IMR-90 (cell line): Measurements from ENCODE around the gene CATSPERE. TPM values are rescaled to one million over a fixed set of nuclear protein-coding genes. Genes with fewer than 3 reads are reported as not detected.

Source experiments
- ATAC-seq: fragments of 200-7000 bp; cut with Tn5 transposase; 2 replicates; pipeline ENCODE4 v1.9.1; 2020; ENCODE audit warnings: low read depth, mild to moderate bottlenecking, moderate library complexity
- BruUV-seq: library from RNA; stranded (reverse); fragments of 400-500 nt; replicated peaks from 2 replicates; lab custom pipeline; 2021; lab: Mats Ljungman, UMichigan
- CTCF ChIA-PET: fragments of 300-600 bp; formaldehyde crosslinking; extraction: SDS; loops from one replicate; lab custom pipeline; 2021; ENCODE audit warnings: antibody characterized with exemption; lab: Yijun Ruan, JAX
- POLR2A ChIA-PET: fragments of 300-600 bp; sonication (Branson Sonifier 250); formaldehyde crosslinking; loops from one replicate; lab custom pipeline; 2022; ENCODE audit warnings: antibody characterized with exemption; ENCODE audit not compliant: unreplicated experiment; lab: Charles Lee
- DNase-seq: peaks from one replicate; pipeline ENCODE4 v3.0.0; 2013
- H2AFZ ChIP-seq: replicated peaks from 2 replicates; pipeline ENCODE3; 2013; ENCODE audit warnings: low read length, mild to moderate bottlenecking; ENCODE audit not compliant: poor library complexity
- H2AK5ac ChIP-seq: 2 replicates; pipeline ENCODE4 v1.6.1; 2013; ENCODE audit warnings: low read depth, low read length, inconsistent platforms
- H2AK9ac ChIP-seq: replicated peaks from 2 replicates; pipeline ENCODE3; 2013; ENCODE audit warnings: mild to moderate bottlenecking, low read depth, low read length, moderate library complexity; ENCODE audit not compliant: poor library complexity
- H2BK120ac ChIP-seq: 2 replicates; pipeline ENCODE4 v1.6.1; 2013; ENCODE audit warnings: low read depth, low read length, inconsistent platforms
- H2BK15ac ChIP-seq: 3 replicates; pipeline ENCODE4 v1.6.1; 2013; ENCODE audit warnings: low read depth, low read length, inconsistent platforms
- H2BK20ac ChIP-seq: 2 replicates; pipeline ENCODE4 v1.6.1; 2013; ENCODE audit warnings: low read depth, mild to moderate bottlenecking, inconsistent platforms, low read length, moderate library complexity
- H2BK5ac ChIP-seq: 2 replicates; pipeline ENCODE4 v1.6.1; 2013; ENCODE audit warnings: mild to moderate bottlenecking, low read depth, low read length, inconsistent platforms; ENCODE audit not compliant: poor library complexity, severe bottlenecking
- H3K14ac ChIP-seq: replicated peaks from 2 replicates; pipeline ENCODE4 v1.6.1; 2013; ENCODE audit warnings: low read depth, low read length, inconsistent platforms
- H3K18ac ChIP-seq: 2 replicates; pipeline ENCODE4 v1.6.1; 2013; ENCODE audit warnings: low read depth, low read length, control low read depth
- H3K23ac ChIP-seq: 2 replicates; pipeline ENCODE4 v1.6.1; 2013; ENCODE audit warnings: low read depth, low read length, inconsistent platforms
- H3K27ac ChIP-seq: 2 replicates; pipeline ENCODE4 v1.5.1; 2013; ENCODE audit warnings: mild to moderate bottlenecking, control low read depth, low read length; ENCODE audit not compliant: insufficient read depth
- H3K27me3 ChIP-seq: 2 replicates; pipeline ENCODE4 v1.6.1; 2013; ENCODE audit warnings: low read length; ENCODE audit not compliant: control insufficient read depth, insufficient read depth
- H3K36me3 ChIP-seq: 2 replicates; pipeline ENCODE4 v1.6.1; 2013; ENCODE audit warnings: low read length, mixed read lengths; ENCODE audit not compliant: control insufficient read depth, insufficient read depth
- H3K4ac ChIP-seq: 2 replicates; pipeline ENCODE4 v1.6.1; 2013; ENCODE audit warnings: low read depth, low read length, inconsistent platforms
- H3K4me1 ChIP-seq: 2 replicates; pipeline ENCODE4 v1.6.1; 2013; ENCODE audit warnings: low read length, mixed read lengths; ENCODE audit not compliant: control insufficient read depth, insufficient read depth
- H3K4me2 ChIP-seq: 2 replicates; pipeline ENCODE4 v1.6.1; 2013; ENCODE audit warnings: low read depth, mild to moderate bottlenecking, control low read depth, low read length, moderate library complexity
- H3K4me3 ChIP-seq: 2 replicates; pipeline ENCODE4 v1.5.1; 2013; ENCODE audit warnings: low read depth, mild to moderate bottlenecking, control low read depth, low read length, moderate library complexity; ENCODE audit not compliant: insufficient read depth
- H3K56ac ChIP-seq: 2 replicates; pipeline ENCODE4 v1.6.1; 2013; ENCODE audit warnings: low read length, inconsistent platforms; ENCODE audit not compliant: insufficient read depth; ENCODE audit errors: extremely low read depth
- H3K79me1 ChIP-seq, 2 experiments: 2 replicates each; pipeline ENCODE4 v1.6.1; 2013; ENCODE audit warnings: low read length in 2 of 2, inconsistent platforms in 1 of 2, low read depth in 1 of 2
- H3K9ac ChIP-seq: 2 replicates; pipeline ENCODE4 v1.6.1; 2013; ENCODE audit warnings: low read depth, low read length, control low read depth
- H3K9me1 ChIP-seq: 2 replicates; pipeline ENCODE4 v1.6.1; 2013; ENCODE audit warnings: low read length, inconsistent platforms; ENCODE audit not compliant: insufficient read depth
- H3K9me3 ChIP-seq: 2 replicates; pipeline ENCODE4 v1.6.1; 2013; ENCODE audit warnings: low read length; ENCODE audit not compliant: control insufficient read depth, insufficient read depth
- H4K20me1 ChIP-seq: 2 replicates; pipeline ENCODE4 v1.6.1; 2013; ENCODE audit warnings: low read length, inconsistent platforms; ENCODE audit not compliant: insufficient read depth
- H4K5ac ChIP-seq: 2 replicates; pipeline ENCODE4 v1.6.1; 2013; ENCODE audit warnings: mild to moderate bottlenecking, low read depth, low read length, control low read depth
- H4K8ac ChIP-seq, 2 experiments: 2 replicates each; pipeline ENCODE4 v1.6.1; 2013; ENCODE audit warnings: low read depth in 2 of 2, low read length in 2 of 2, control low read depth in 1 of 2, inconsistent platforms in 1 of 2
- H4K91ac ChIP-seq: 2 replicates; pipeline ENCODE4 v1.6.1; 2013; ENCODE audit warnings: low read depth, low read length, inconsistent platforms; ENCODE audit not compliant: insufficient read depth
- BHLHE40 ChIP-seq: fragments of 150-350 bp; IDR thresholded peaks from 2 replicates; pipeline ENCODE4 v1.6.1; 2016; ENCODE audit warnings: mild to moderate bottlenecking, low read depth, low read length
- CEBPB ChIP-seq: IDR thresholded peaks from 2 replicates; pipeline ENCODE4 v1.6.1; 2012; ENCODE audit warnings: low read depth, low read length, improper control_type of control experiment
- FOS ChIP-seq: fragments of 150-350 bp; IDR thresholded peaks from 2 replicates; pipeline ENCODE4 v1.6.1; 2016; ENCODE audit warnings: low read depth, low read length
- MXI1 ChIP-seq: IDR thresholded peaks from 2 replicates; pipeline ENCODE4 v1.6.1; 2012; ENCODE audit warnings: low read depth, mild to moderate bottlenecking, low read length, moderate library complexity, borderline replicate concordance
- POLR2A ChIP-seq: IDR thresholded peaks from 2 replicates; pipeline ENCODE4 v1.6.1; 2012; ENCODE audit warnings: mild to moderate bottlenecking, low read depth, low read length
- RAD21 ChIP-seq: IDR thresholded peaks from 2 replicates; pipeline ENCODE4 v1.6.1; 2012; ENCODE audit warnings: low read length, improper control_type of control experiment
- RCOR1 ChIP-seq: IDR thresholded peaks from 2 replicates; pipeline ENCODE4 v1.6.1; 2012; ENCODE audit warnings: mild to moderate bottlenecking, low read length, improper control_type of control experiment; ENCODE audit not compliant: insufficient replicate concordance
- WGBS, 2 experiments: methylation state at CpG; one replicate each; pipeline versions ENCODE4 v1.1.5 to v1.1.7; 2013; ENCODE audit warnings: missing lambda C conversion rate in 2 of 2; ENCODE audit not compliant: insufficient read length in 1 of 2; ENCODE audit errors: extremely low coverage in 2 of 2; 5-methylcytosine and 5-hydroxymethylcytosine counted together
- dilution Hi-C: fragments of 300-500 bp; cut with HindIII; formaldehyde crosslinking; loops from one replicate; pipeline ENCODE4 v1.14.3; 2018; ENCODE audit warnings: low sequenced_read_pairs; ENCODE audit not compliant: unreplicated experiment
- in situ Hi-C: fragments of 300-500 bp; cut with MboI; formaldehyde crosslinking; loops from 3 replicates; pipeline ENCODE4 v1.14.3; 2019; ENCODE audit warnings: low sequenced_read_pairs, inconsistent platforms, mixed read lengths
- intact Hi-C: fragments of 100-400 bp; cut with micrococcal nuclease; formaldehyde crosslinking; loops from 2 replicates; pipeline ENCODE4 v1.10.0; 2022
- polyA plus RNA-seq, 3 experiments: library from polyadenylated mRNA; depleted of rRNA; stranded (reverse); fragments of >200 nt; gene quantifications; 2 replicates each; pipeline ENCODE4 v1.2.3, GENCODE V29; 2012; ENCODE audit warnings: low replicate concordance in 1 of 3
- total RNA-seq: library from RNA; depleted of rRNA; stranded (reverse); fragments of >200 nt; gene quantifications from 2 replicates; pipeline ENCODE4 v1.2.3, GENCODE V29; 2012

CATSPERE gene
- total and polyA plus RNA-seq, 2 of the 4 experiments (the other 2 are of a cell fraction): 0.07 to 0.18 TPM

DNA sequence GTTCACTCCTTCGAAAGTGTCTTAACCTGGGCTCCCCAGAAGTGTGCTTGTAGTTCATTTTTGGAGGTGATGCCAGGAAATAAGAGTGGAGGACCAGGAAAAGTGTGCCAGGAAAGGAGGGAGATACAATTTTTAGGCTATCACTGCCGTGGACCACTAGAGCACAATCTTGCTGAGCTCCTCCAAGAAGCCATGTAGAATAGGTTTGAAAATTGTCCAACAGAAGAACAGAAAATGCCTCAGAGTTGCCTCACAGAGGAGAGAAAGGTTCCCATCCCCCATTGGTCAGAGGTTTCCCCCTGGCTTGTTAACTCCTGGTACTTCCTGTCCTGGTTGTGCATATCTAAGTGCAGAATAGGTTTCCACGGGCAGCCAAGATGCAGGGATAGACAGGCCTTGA lies 41.6 kb downstream of the CATSPERE start:
- Histone ChIP-seq H4K91ac (no peak overlapping the region), H2BK5ac (no peak overlapping the region), H4K5ac (no peak overlapping the region), H3K36me3 (no peaks in the 10 kb centered on the region), H2BK15ac (no peak overlapping the region), H3K14ac (no peak overlapping the region), H2BK120ac (no peak overlapping the region), H3K79me1 (no peaks in the 10 kb centered on the region), H3K9me1 (no peaks in the 10 kb centered on the region), H3K4me1 (no peaks in the 10 kb centered on the region), H3K56ac (no peak overlapping the region), H3K4ac (no peak overlapping the region), H2AK9ac (no peak overlapping the region), H2BK20ac (no peak overlapping the region), H3K4me3 (no peak overlapping the region), H3K9ac (no peak overlapping the region), H2AK5ac (no peak overlapping the region), H3K18ac (no peak overlapping the region), H3K27me3 (no peaks in the 10 kb centered on the region), H4K20me1 (no peaks in the 10 kb centered on the region), H3K9me3 (no peaks in the 10 kb centered on the region), H3K23ac (no peak overlapping the region), H3K27ac (no peak overlapping the region), H3K4me2 (no peak overlapping the region), H4K8ac (no peak overlapping the region), H2AFZ (no peak overlapping the region)
- in situ Hi-C loops: no loop called here
- intact Hi-C loops: no loop called here
- BruUV-seq: no TSS peak
- dilution Hi-C loops: no loop called here
- no peak for TF ChIP-seq CEBPB
- TF ChIP-seq FOS: no peak
- TF ChIP-seq RCOR1: no peak
- TF ChIP-seq RAD21: no peak
- TF ChIP-seq MXI1: no peak
- TF ChIP-seq BHLHE40: no peak
- no peak for TF ChIP-seq POLR2A
- ChIA-PET POLR2A (no interaction called here), CTCF (no interaction called here)
- DNase-seq (no peak), ATAC-seq (no peak)
- 43% methylated on average over 1 of the region's 3 CpGs; no CpG with 5 or more reads in 1 of the 2 experiments for WGBS, 2 experiments
